ENCODE measurements around the gene GSTM4. TPM values are rescaled to one million over a fixed set of nuclear protein-coding genes. Genes with fewer than 3 reads are reported as not detected.
A peak's percentile ranks its signal among the peaks of the same experiment; 100 is the strongest.
"Not testable (repeated sequence)": the region's sequence is repeated elsewhere in the genome, so short reads cannot be mapped to it uniquely, and the experiment has no call there.

The GSTM4 gene
- polyA plus RNA-seq, 3 donors = 57.8 to 63.2 (median 62.2) TPM

DNA sequence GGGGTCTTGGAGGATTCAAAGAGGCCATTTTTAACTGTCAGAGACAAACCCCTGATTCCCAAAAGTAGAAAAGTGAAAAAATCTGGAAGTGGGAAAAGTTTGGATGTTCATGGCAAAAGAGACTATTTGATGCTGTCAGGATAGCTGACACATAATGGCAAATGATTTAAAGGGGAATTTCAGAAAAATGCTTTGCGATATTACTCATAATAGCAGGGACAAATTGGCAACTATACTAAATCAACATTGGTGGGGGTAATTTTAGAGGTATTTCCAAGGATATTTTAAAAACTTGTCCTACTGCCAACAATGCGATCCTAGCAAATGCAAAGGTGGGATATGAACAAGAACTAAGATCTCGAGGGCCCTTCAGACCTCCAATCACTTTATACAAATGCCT lies 5.3 kb upstream of the GSTM4 start:
- no peak for DNase-seq (ENCODE audit: extremely low read depth in 1 of 11, low read depth in 9 of 11, low spot score in 4 of 11)

GRCh38 chr1:109652402-109652801 lies 3.5 kb upstream of the GSTM4 start:
- DNase-seq (ENCODE audit: extremely low read depth in 1 of 11, low read depth in 9 of 11, low spot score in 4 of 11) = no peak

GRCh38 chr1:109653306-109653705 lies 2.6 kb upstream of the GSTM4 start:
- no peak for DNase-seq (ENCODE audit: extremely low read depth in 1 of 11, low read depth in 9 of 11, low spot score in 4 of 11)

DNA sequence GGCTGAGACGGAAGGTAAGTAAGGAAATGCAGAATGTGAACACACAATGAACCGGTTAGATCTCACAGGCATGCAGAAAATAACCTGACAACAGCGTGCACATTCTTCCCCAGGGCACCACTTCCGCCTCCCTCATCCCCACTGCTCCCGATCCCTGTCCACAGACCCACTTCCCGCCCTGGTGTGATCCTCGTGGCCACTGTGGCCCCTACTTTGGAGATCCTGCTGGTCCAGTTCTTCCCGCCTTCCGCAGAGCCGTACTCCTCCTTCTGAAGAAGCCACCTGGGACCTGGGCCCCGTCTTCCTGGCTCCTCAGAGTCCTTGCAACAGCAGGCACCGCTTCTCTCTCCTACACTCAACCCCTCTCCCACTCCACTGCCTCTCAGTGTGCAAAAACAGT lies 1.4 kb upstream of the GSTM4 start:
- no peak for DNase-seq (ENCODE audit: extremely low read depth in 1 of 11, low read depth in 9 of 11, low spot score in 4 of 11)

DNA sequence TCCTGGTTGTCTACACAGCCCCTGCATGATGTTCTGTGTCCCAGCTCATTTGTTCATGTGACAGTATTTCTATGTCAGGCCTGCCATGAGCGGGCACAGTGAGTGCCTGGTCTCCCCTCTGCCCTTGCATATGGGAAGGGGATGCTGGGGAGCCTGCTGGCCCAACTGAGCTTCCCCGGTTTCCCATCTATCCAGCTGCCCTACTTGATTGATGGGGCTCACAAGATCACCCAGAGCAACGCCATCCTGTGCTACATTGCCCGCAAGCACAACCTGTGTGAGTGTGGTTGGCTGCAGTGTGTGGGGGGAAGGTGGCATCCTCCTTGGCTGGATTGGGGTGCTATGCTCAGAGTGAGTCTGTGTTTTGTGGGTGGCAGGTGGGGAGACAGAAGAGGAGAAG lies 1.5 kb downstream of the GSTM4 start:
- DNase-seq (ENCODE audit: extremely low read depth in 1 of 11, low read depth in 9 of 11, low spot score in 4 of 11) = no peak

DNA sequence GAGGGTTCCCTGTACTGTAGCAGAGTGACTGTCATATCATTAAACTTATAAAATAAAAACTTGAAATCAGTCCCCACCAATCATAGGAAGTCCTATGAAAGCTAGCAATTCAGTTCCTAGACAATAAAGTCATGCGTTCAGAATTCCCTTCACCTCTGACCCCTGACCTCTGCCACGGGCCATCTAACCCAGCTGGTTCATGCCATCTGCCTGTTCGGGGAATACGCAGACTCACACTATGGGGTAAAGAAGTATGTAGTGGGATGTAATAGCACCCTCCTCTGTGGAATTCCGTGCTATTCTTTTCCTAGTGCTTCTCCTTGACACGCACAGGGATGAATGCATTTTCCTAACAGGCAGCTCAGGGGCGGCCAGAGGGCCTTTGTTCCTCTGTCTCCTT lies 2.1 kb downstream of the GSTM4 start:
- no peak for DNase-seq (ENCODE audit: extremely low read depth in 1 of 11, low read depth in 9 of 11, low spot score in 4 of 11)

GRCh38 chr1:109658533-109659042 lies 2.7 kb downstream of the GSTM4 start:
- no peak for DNase-seq (ENCODE audit: extremely low read depth in 1 of 11, low read depth in 9 of 11, low spot score in 4 of 11)

- no peak for DNase-seq (ENCODE audit: extremely low read depth in 1 of 11, low read depth in 9 of 11, low spot score in 4 of 11)
These were observed 3.2 kb downstream of the GSTM4 start for GRCh38 chr1:109659145-109659544.

DNA sequence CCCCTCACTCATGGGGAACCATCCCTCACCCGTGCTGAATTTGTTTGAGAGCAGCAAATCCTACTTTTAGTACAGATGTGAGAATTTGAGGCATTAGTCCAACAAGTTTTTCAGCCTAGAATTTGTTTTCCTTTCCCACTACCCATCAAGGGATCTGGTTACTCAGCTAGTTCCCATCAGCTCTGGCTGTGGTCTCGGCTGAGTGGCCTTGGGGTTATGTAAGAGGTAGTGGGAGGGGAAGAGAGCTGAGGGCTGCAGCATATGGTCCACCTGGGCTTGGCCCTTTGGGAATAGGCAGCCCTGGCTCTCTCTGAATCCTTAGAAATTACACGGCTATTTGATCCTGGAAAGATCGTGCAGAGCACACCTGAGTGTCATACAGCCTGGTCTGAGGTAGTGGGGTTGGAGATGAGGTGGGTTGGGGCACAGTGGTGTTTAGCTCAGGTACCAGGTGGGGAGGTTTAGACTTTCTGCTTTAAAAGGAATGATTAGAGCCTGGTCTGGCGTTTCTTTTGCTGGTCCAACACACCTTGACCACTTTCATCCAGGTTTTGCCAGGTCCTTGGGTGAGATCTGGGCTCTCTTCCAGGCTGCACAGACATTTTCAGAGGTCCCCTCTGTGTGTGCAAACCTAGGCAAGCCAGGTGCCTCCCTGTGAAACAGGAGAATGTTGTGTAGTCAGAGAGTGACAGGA lies 4.2 kb downstream of the GSTM4 start:
- peak in 8 of 11 donors; percentile 42 to 84 (median 70) for DNase-seq (ENCODE audit: extremely low read depth in 1 of 11, low read depth in 9 of 11, low spot score in 4 of 11)

DNA sequence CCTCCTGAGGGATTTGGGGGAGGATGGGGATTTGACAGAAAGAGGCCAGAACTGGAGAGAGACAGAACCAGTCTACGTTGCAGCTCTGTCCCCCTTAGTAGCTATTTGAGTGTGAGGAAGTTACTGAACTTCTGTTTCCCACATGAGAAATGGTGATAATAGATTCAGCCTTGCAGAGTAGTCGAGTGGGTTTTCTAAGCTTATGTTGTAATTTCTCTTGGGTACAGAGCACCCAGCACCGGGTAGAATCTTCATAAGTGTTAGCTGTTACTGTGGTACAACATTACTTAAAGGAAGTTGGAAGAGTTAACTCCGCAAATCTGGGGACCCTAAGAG lies 4.8 kb downstream of the GSTM4 start:
- DNase-seq (ENCODE audit: extremely low read depth in 1 of 11, low read depth in 9 of 11, low spot score in 4 of 11) = not testable (repeated sequence)

DNA sequence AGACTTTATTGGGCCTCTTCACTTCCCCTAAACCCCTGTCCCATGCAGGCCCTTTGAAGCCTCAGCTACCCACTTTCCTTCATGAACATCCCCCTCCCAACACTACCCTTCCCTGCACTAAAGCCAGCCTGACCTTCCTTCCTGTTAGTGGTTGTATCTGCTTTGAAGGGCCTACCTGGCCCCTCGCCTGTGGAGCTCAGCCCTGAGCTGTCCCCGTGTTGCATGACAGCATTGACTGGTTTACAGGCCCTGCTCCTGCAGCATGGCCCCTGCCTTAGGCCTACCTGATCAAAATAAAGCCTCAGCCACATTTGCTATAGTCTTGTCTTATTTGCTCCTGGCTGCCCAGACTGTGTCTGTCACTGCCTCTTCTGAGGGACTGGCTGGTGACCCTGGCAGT lies 5.5 kb downstream of the GSTM4 start:
- DNase-seq (ENCODE audit: extremely low read depth in 1 of 11, low read depth in 9 of 11, low spot score in 4 of 11) = no peak

DNA sequence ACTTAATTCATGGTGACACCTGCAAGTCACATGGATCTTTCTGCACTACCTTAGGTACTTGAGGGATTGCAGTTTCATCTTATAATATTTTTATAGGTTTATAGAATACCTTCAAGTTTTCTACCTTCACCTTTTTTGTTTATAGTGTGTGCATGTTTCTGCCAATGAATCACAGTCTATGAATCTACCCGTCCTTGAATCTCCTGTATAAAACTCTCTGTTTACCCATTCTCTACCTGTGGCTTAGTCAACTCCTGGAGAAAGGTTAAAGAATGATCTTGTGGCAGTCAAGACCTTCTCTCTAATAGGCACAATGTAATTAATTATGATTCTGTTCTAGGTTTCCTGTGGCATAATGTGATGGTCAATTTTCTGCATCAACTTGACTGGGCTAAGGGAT lies 8.8 kb downstream of the GSTM4 start:
- no peak for DNase-seq (ENCODE audit: extremely low read depth in 1 of 11, low read depth in 9 of 11, low spot score in 4 of 11)

GRCh38 chr1:109667452-109668122 lies 11.7 kb downstream of the GSTM4 start, which contains the start of gene GSTM2:
GSTM2 (plus strand) TSS chr1:109668057; CDS start chr1:109668116, 59 bp downstream.
- DNase-seq (ENCODE audit: extremely low read depth in 1 of 11, low read depth in 9 of 11, low spot score in 4 of 11) = peak; percentile 69 to 93 (median 86)

GRCh38 chr1:109668123-109668775 lies 12.3 kb downstream of the GSTM4 start:
- no peak for DNase-seq (ENCODE audit: extremely low read depth in 1 of 11, low read depth in 9 of 11, low spot score in 4 of 11)

DNA sequence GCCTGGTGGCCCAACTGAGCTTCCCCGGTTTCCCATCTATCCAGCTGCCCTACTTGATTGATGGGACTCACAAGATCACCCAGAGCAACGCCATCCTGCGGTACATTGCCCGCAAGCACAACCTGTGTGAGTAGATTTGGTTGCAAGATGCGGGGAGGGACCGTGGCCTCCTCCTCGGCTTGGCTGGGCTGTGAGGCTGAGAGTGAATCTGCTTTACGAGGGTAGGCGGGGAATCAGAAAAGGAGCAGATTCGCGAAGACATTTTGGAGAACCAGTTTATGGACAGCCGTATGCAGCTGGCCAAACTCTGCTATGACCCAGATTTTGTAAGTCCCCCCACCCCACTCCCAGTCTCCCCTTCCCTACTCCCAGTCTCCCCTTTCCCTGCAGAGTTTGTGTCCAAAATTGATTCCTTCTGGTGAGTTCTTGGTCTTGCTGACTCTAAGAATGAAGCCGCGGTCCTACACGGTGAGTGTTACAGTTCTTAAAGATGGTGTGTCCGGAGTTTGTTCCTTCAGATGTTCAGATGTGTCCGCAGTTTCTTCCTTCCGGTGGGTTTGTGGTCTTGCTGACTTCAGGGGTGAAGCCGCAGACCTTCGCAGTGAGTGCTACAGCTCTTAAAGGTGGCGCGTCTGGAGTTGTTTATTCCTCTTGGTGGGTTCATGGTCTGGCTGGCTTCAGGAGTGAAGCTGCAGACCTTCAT lies 13.5 kb downstream of the GSTM4 start:
- DNase-seq (ENCODE audit: extremely low read depth in 1 of 11, low read depth in 9 of 11, low spot score in 4 of 11) = no peak

GRCh38 chr1:109669949-109670302 lies 14.0 kb downstream of the GSTM4 start:
- DNase-seq (ENCODE audit: extremely low read depth in 1 of 11, low read depth in 9 of 11, low spot score in 4 of 11) = not testable (repeated sequence)

DNA sequence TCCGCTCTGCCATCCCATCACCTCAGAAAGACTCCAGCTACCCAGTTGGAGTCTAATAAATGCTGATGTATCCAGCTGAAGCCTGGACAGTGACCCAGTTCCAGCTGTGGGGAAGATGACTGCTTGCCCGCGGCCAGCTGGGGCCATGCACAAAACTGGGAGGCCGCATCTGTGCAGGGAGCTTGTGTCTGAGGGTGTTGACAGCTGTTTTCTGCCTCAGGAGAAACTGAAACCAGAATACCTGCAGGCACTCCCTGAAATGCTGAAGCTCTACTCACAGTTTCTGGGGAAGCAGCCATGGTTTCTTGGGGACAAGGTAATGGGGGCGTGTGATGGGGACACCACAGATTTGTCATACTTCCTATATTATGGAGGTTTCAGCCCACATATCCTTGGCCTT lies 15.2 kb downstream of the GSTM4 start:
- DNase-seq (ENCODE audit: extremely low read depth in 1 of 11, low read depth in 9 of 11, low spot score in 4 of 11) = no peak

DNA sequence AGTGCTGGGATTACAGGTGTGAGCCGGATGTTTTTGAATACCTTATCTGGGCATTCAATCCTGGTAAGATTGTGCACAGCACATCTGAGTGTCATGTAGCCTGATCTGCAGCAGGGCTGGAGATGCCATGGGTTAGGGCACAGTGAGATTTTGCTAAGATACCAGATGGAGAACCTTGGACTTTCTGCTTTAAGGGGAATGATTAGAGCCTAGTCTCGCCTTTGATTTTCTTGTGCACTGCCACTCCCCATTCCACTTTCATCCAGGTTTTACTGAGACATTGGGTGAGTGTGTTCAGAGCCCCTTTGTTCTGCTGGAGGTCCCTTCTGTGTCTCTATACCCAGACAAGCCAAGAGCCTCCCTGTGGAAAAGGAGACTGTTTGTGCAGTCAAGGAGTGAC lies 18.0 kb downstream of the GSTM4 start:
- DNase-seq (ENCODE audit: extremely low read depth in 1 of 11, low read depth in 9 of 11, low spot score in 4 of 11) = not testable (repeated sequence)

DNA sequence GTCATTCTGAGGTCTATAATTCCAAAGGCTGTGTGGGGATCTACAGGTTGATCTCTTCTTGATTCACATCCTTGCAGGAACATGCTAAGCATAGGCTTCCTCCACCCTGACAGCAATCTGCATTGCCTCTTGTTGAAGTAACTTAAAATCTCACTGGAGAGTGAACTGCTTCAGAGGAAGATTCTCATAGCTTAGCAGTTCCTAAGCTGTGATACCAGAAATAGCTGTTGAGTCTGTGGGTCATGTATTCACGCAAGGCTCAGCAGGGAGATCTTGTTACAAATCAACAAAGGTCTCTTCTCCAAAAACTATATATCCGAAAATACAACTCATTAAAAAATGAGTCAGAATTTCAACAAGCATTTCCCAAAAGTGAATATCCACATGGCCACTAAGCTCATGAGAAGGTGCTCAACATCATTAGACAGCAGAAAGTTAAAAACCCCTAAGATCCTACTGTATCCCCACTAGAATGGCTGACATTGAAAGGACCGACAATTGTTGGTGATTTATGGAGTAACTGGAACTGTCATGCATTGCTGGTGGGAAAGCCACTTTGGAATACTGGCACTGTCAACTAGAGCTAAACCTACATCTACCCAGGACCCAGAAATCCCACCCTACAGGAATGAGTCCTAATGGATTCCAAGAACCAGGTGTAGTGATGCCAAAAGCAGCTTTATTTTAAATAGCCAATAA lies 20.9 kb downstream of the GSTM4 start:
- not testable (repeated sequence) for DNase-seq (ENCODE audit: extremely low read depth in 1 of 11, low read depth in 9 of 11, low spot score in 4 of 11)
